ENCODE measurements around the gene MAG.

MAG gene

DNA sequence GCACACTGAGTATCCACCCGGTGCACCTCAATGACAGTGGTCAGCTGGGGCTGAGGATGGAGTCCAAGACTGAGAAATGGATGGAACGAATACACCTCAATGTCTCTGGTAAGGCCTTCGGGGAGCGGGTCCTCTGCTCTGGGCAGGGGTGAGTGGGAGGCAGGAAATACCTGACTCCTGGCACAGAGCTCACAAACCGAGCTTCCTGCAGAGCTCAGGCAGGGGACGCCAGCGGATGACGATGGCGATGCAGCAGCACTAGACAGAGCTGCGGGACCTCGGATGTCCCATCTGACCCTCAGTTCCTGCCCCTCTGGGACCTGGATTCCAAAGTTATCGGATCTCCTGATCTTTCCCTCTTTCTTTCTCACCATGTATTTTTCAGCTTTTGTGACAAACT is 40.9 kb downstream of the MAG start:
- Histone ChIP-seq H3K4me1 (ENCODE audit: control insufficient read depth in 1 of 2, insufficient read depth in 2 of 2, low read length in 2 of 2) (no peaks in the 10 kb centered on the region), H3K36me3 (ENCODE audit: control insufficient read depth in 1 of 2, insufficient read depth in 2 of 2, low read length in 2 of 2) (no peaks in the 10 kb centered on the region)

DNA sequence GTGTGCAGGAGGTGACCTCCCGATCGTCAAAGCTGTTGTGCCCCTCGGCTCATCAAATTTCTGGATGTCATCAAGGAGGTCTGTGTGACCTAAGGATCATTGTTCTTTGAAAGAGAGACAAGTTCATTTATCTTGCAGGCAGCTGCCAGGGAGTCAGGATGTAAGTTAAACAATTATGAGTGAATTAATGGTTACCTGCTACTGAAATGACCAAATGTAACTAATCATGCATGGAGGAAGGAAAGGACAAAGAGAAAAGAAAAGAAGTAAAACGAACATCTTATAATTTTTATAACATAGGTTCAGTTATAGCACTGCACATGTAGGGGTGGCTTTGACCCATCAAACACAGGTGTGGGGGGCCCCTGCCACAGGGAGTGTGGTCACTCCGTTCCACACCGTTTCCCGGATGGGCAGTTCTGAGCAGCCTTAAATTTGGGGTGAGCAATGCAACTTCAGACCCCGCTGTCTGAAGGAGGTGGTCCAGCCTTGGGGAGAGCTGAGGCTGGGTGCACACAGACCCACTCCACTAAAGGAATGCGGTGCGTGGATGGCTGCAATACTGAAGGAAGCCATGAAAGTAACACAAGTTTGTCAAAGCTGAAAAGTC is 42.3 kb downstream of the MAG start:
- Histone ChIP-seq H3K27me3 (ENCODE audit: control insufficient read depth in 1 of 2, insufficient read depth in 2 of 2, low read length in 2 of 2) (peaks cover 6 to 7% of the 10 kb centered on the region in 2 donors), H3K36me3 (ENCODE audit: control insufficient read depth in 1 of 2, insufficient read depth in 2 of 2, low read length in 2 of 2) (no peaks in the 10 kb centered on the region), H3K27ac (ENCODE audit: low read depth, low read length) (no peak overlapping the region), H3K4me1 (ENCODE audit: control insufficient read depth in 1 of 2, insufficient read depth in 2 of 2, low read length in 2 of 2) (no peaks in the 10 kb centered on the region), H3K9ac (ENCODE audit: low read depth in 1 of 2, low read length in 2 of 2) (no peak overlapping the region), H3K9me3 (ENCODE audit: control insufficient read depth in 1 of 2, low read length in 2 of 2) (no peaks in the 10 kb centered on the region), H3K4me3 (ENCODE audit: low read depth in 1 of 2, low read length in 2 of 2) (no peak overlapping the region)

More for the DNA sequence above, 40.9 kb downstream of the MAG start:
- Histone ChIP-seq H3K4me3 (ENCODE audit: low read depth in 1 of 2, low read length in 2 of 2) (no peak overlapping the region), H3K27ac (ENCODE audit: low read depth, low read length) (no peak overlapping the region), H3K27me3 (ENCODE audit: control insufficient read depth in 1 of 2, insufficient read depth in 2 of 2, low read length in 2 of 2) (peaks cover 6 to 7% of the 10 kb centered on the region in 2 donors), H3K9ac (ENCODE audit: low read depth in 1 of 2, low read length in 2 of 2) (no peak overlapping the region), H3K9me3 (ENCODE audit: control insufficient read depth in 1 of 2, low read length in 2 of 2) (no peaks in the 10 kb centered on the region)

DNA sequence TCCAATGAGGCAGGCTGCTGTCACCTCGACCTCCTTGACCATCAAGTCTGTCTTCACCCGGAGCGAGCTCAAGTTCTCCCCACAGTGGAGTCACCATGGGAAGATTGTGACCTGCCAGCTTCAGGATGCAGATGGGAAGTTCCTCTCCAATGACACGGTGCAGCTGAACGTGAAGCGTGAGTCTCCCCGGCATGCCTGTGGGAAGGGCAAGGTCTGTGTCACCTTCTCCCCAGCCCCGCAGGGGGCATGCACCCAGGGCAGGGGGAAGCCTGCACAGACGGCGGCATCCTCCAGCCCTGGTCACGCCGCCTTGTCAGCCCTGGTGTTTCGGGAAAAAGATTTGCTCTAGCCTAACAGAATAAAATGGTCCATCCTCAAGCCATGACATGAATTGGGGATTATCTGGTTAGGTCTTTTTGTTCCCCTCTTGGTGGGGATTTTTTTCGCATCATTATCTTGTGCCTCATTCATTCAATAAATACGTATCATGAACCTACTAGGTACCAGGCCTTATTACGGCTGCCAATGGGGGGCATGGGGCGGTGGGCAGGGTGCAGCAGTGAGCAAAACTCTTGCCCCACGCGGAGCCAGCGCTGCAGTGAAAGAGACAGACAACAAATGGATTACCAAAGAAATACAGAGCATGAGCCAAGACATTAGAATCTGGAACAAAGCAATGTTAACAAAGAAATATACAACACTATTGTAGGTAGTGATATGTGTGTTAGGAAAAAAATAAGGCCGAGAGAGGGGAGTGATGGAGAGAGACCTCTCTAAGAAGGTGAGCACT is 44.4 kb downstream of the MAG start:
- Histone ChIP-seq H3K9me3 (ENCODE audit: control insufficient read depth in 1 of 2, low read length in 2 of 2) (no peaks in the 10 kb centered on the region), H3K36me3 (ENCODE audit: control insufficient read depth in 1 of 2, insufficient read depth in 2 of 2, low read length in 2 of 2) (no peaks in the 10 kb centered on the region), H3K9ac (ENCODE audit: low read depth in 1 of 2, low read length in 2 of 2) (no peak overlapping the region), H3K4me1 (ENCODE audit: control insufficient read depth in 1 of 2, insufficient read depth in 2 of 2, low read length in 2 of 2) (no peaks in the 10 kb centered on the region), H3K4me3 (ENCODE audit: low read depth in 1 of 2, low read length in 2 of 2) (no peak overlapping the region), H3K27ac (ENCODE audit: low read depth, low read length) (no peak overlapping the region), H3K27me3 (ENCODE audit: control insufficient read depth in 1 of 2, insufficient read depth in 2 of 2, low read length in 2 of 2) (peaks cover 0 to 7% of the 10 kb centered on the region in 2 donors)

DNA sequence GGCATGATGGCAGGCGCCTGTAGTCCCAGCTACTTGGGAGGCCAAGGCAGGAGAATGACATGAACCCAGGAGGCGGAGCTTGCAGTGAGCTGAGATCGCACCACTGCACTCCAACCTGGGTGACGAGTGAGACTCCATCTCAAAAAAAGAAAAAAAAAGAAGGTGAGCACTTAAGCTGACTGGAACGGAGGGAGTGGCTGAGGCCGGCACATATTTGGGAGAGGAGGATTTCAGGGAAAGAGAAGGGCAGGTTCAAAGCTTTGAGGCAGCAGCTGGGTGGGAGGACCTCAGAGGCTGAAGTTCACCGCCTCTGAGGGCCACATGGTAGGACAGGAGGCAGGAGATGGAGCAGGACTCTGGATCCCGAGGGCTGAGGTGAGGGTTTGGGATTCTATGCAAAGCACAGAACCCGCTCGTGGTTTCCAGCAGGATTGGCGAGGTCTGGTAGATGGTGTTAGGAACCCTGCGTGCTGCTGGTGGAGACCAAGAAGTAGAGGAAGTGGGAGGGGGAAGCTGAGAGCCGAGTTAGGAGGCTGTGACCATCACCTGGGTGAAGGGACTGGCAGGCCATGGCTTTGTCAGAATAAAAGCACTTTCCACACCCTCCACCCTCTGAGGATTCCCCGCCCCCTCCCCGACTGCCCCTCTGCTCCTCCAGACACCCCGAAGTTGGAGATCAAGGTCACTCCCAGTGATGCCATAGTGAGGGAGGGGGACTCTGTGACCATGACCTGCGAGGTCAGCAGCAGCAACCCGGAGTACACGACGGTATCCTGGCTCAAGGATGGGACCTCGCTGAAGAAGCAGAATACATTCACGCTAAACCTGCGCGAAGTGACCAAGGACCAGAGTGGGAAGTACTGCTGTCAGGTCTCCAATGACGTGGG is 45.4 kb downstream of the MAG start:
- H3K27me3 ChIP-seq (ENCODE audit: control insufficient read depth in 1 of 2, insufficient read depth in 2 of 2, low read length in 2 of 2), result peaks cover 0 to 4% of the 10 kb centered on the region in 2 donors
- H3K9ac ChIP-seq (ENCODE audit: low read depth in 1 of 2, low read length in 2 of 2), result no peak overlapping the region
- no peaks in the 10 kb centered on the region for H3K9me3 ChIP-seq (ENCODE audit: control insufficient read depth in 1 of 2, low read length in 2 of 2)
- no peak overlapping the region for H3K4me3 ChIP-seq (ENCODE audit: low read depth in 1 of 2, low read length in 2 of 2)
- H3K36me3 ChIP-seq (ENCODE audit: control insufficient read depth in 1 of 2, insufficient read depth in 2 of 2, low read length in 2 of 2), result no peaks in the 10 kb centered on the region
- H3K27ac ChIP-seq (ENCODE audit: low read depth, low read length), result no peak overlapping the region
- H3K4me1 ChIP-seq (ENCODE audit: control insufficient read depth in 1 of 2, insufficient read depth in 2 of 2, low read length in 2 of 2), result no peaks in the 10 kb centered on the region

DNA sequence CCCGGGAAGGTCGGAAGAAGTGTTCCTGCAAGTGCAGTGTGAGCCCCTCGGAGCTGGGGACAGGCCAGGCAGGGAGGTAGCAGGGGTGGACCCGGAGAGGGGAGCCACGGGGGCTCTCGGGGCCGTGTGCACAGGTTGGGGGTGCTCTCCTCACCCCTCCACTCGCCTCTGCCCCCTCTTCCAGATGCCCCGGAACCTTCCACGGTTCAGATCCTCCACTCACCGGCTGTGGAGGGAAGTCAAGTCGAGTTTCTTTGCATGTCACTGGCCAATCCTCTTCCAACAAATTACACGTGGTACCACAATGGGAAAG is 46.0 kb downstream of the MAG start:
- no peak overlapping the region for H3K4me3 ChIP-seq (ENCODE audit: low read depth in 1 of 2, low read length in 2 of 2)
- no peaks in the 10 kb centered on the region for H3K4me1 ChIP-seq (ENCODE audit: control insufficient read depth in 1 of 2, insufficient read depth in 2 of 2, low read length in 2 of 2)
- H3K9me3 ChIP-seq (ENCODE audit: control insufficient read depth in 1 of 2, low read length in 2 of 2), result no peaks in the 10 kb centered on the region
- no peaks in the 10 kb centered on the region for H3K36me3 ChIP-seq (ENCODE audit: control insufficient read depth in 1 of 2, insufficient read depth in 2 of 2, low read length in 2 of 2)
- H3K27ac ChIP-seq (ENCODE audit: low read depth, low read length), result no peak overlapping the region
- no peak overlapping the region for H3K9ac ChIP-seq (ENCODE audit: low read depth in 1 of 2, low read length in 2 of 2)
- peaks cover 0 to under 1% of the 10 kb centered on the region in 2 donors for H3K27me3 ChIP-seq (ENCODE audit: control insufficient read depth in 1 of 2, insufficient read depth in 2 of 2, low read length in 2 of 2)

DNA sequence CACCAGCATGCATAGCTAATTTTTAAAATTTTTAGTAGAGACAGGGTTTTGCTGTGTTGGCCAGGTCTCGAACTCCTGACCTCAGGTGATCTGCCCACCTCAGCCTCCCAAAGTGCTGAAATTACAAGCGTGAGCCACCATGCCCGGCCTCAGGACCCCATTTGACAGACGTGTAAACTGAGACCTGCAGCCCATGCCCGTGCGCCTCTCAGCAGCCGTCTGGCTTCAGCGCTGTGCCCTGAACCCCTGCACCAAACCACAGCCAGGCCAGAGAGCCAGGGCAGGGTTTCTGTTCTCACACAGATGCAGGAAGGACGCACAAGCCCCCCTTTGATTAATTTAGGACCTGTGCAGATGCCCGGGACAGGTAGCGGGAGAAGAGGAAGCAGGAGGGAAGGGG is 48.5 kb downstream of the MAG start:
- Histone ChIP-seq H3K27me3 (ENCODE audit: control insufficient read depth in 1 of 2, insufficient read depth in 2 of 2, low read length in 2 of 2) (peaks cover 0 to 7% of the 10 kb centered on the region in 2 donors), H3K9me3 (ENCODE audit: control insufficient read depth in 1 of 2, low read length in 2 of 2) (no peaks in the 10 kb centered on the region), H3K27ac (ENCODE audit: low read depth, low read length) (no peak overlapping the region), H3K36me3 (ENCODE audit: control insufficient read depth in 1 of 2, insufficient read depth in 2 of 2, low read length in 2 of 2) (no peaks in the 10 kb centered on the region), H3K4me3 (ENCODE audit: low read depth in 1 of 2, low read length in 2 of 2) (no peak overlapping the region), H3K4me1 (ENCODE audit: control insufficient read depth in 1 of 2, insufficient read depth in 2 of 2, low read length in 2 of 2) (no peaks in the 10 kb centered on the region), H3K9ac (ENCODE audit: low read depth in 1 of 2, low read length in 2 of 2) (no peak overlapping the region)

DNA sequence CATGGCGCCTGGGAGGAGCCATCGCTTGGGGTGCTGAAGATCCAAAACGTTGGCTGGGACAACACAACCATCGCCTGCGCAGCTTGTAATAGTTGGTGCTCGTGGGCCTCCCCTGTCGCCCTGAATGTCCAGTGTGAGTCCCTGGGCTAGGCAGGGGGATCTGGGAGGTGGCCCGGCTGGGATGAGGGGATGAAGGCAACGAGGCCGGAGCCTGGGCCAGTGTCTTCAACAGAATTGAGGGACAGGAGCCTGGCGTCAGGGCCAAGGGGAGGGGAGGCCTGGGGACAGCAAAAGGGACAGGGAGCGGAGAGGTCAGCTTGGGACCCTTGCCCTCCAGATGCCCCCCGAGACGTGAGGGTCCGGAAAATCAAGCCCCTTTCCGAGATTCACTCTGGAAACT is 49.0 kb downstream of the MAG start:
- Histone ChIP-seq H3K9me3 (ENCODE audit: control insufficient read depth in 1 of 2, low read length in 2 of 2) (no peaks in the 10 kb centered on the region), H3K36me3 (ENCODE audit: control insufficient read depth in 1 of 2, insufficient read depth in 2 of 2, low read length in 2 of 2) (no peaks in the 10 kb centered on the region), H3K4me3 (ENCODE audit: low read depth in 1 of 2, low read length in 2 of 2) (no peak overlapping the region), H3K9ac (ENCODE audit: low read depth in 1 of 2, low read length in 2 of 2) (no peak overlapping the region), H3K27ac (ENCODE audit: low read depth, low read length) (no peak overlapping the region), H3K27me3 (ENCODE audit: control insufficient read depth in 1 of 2, insufficient read depth in 2 of 2, low read length in 2 of 2) (peaks cover 0 to 13% of the 10 kb centered on the region in 2 donors), H3K4me1 (ENCODE audit: control insufficient read depth in 1 of 2, insufficient read depth in 2 of 2, low read length in 2 of 2) (peaks cover under 1% of the 10 kb centered on the region in 2 donors)

DNA sequence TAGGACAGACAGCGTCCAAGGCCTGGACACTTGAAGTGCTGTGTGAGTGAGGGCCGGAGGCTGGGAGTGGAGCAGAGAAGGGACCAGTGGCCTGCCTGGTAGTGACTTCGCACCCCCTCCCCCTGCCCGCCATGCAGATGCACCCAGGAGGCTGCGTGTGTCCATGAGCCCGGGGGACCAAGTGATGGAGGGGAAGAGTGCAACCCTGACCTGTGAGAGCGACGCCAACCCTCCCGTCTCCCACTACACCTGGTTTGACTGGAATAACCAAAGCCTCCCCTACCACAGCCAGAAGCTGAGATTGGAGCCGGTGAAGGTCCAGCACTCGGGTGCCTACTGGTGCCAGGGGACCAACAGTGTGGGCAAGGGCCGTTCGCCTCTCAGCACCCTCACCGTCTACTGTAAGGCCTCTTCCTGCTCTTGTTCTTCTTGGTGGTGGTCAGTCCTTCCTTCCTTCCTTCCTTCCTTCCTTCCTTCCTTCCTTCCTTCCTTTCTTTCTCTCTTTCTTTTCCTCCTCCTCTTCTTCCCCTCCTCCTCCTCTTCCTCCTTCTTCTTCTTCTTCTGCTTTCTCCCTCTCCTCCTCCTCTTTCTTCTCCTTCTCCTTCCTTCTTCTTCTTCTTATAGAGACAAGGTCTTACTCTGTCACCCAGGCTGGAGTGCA is 49.7 kb downstream of the MAG start:
- Histone ChIP-seq H3K4me1 (ENCODE audit: control insufficient read depth in 1 of 2, insufficient read depth in 2 of 2, low read length in 2 of 2) (peaks cover 6 to 8% of the 10 kb centered on the region in 2 donors), H3K27me3 (ENCODE audit: control insufficient read depth in 1 of 2, insufficient read depth in 2 of 2, low read length in 2 of 2) (peaks cover 0 to 14% of the 10 kb centered on the region in 2 donors), H3K9ac (ENCODE audit: low read depth in 1 of 2, low read length in 2 of 2) (no peak overlapping the region), H3K9me3 (ENCODE audit: control insufficient read depth in 1 of 2, low read length in 2 of 2) (no peaks in the 10 kb centered on the region), H3K27ac (ENCODE audit: low read depth, low read length) (no peak overlapping the region), H3K36me3 (ENCODE audit: control insufficient read depth in 1 of 2, insufficient read depth in 2 of 2, low read length in 2 of 2) (no peaks in the 10 kb centered on the region), H3K4me3 (ENCODE audit: low read depth in 1 of 2, low read length in 2 of 2) (no peak overlapping the region)

DNA sequence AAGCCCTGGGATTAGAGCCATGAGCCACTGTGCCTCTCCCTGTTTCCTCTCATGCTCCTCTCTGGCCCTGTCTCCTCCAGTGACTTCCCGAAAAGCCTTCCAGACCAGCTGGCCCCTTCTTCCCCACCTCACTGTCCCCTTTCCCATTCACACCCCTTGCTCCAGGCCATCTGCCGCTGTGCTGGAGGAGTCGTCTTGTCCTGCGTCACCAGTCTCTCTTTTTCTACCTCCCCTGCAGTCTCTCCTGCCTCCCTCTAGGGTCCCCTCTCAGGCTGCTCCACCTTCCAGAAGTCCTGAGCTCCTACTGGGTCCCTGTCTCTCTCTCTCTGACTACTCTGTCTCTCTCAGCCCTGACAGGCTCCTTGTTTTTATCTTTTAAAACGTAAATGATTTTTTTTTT is 50.5 kb downstream of the MAG start:
- Histone ChIP-seq H3K4me1 (ENCODE audit: control insufficient read depth in 1 of 2, insufficient read depth in 2 of 2, low read length in 2 of 2) (peaks cover 6 to 10% of the 10 kb centered on the region in 2 donors), H3K9me3 (ENCODE audit: control insufficient read depth in 1 of 2, low read length in 2 of 2) (no peaks in the 10 kb centered on the region), H3K27me3 (ENCODE audit: control insufficient read depth in 1 of 2, insufficient read depth in 2 of 2, low read length in 2 of 2) (peaks cover 0 to 14% of the 10 kb centered on the region in 2 donors), H3K4me3 (ENCODE audit: low read depth in 1 of 2, low read length in 2 of 2) (no peak overlapping the region), H3K27ac (ENCODE audit: low read depth, low read length) (no peak overlapping the region), H3K9ac (ENCODE audit: low read depth in 1 of 2, low read length in 2 of 2) (no peak overlapping the region), H3K36me3 (ENCODE audit: control insufficient read depth in 1 of 2, insufficient read depth in 2 of 2, low read length in 2 of 2) (no peaks in the 10 kb centered on the region)

Measured in duodenal mucosa (tissue), 2 donors.